ENCODE data around the gene CACNA1G.

DNA sequence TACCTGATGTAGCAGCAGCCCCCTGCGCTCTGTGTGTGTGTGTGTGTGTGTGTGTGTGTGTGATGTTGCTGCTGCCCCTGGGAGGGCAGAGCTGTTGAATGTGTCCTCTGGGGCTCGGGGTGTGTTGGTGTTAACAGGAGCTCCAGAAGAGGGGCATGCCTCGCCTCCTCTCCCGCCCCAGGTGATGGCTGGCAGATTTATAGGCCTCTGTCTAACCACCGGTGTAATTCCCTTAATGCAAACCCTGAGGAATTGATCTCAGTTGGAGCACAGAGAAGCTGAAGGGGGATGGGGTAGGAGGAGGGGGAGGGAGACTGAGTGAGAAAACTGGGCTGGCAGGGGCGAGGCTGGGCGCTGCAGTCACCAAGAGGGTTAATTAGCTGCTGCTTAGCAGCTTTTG is 10.0 kb downstream of the CACNA1G start:
- TF ChIP-seq POLR2A (IDR thresholded peaks at IDR 0.05), result no peak
- TF ChIP-seq, protein P1, sequence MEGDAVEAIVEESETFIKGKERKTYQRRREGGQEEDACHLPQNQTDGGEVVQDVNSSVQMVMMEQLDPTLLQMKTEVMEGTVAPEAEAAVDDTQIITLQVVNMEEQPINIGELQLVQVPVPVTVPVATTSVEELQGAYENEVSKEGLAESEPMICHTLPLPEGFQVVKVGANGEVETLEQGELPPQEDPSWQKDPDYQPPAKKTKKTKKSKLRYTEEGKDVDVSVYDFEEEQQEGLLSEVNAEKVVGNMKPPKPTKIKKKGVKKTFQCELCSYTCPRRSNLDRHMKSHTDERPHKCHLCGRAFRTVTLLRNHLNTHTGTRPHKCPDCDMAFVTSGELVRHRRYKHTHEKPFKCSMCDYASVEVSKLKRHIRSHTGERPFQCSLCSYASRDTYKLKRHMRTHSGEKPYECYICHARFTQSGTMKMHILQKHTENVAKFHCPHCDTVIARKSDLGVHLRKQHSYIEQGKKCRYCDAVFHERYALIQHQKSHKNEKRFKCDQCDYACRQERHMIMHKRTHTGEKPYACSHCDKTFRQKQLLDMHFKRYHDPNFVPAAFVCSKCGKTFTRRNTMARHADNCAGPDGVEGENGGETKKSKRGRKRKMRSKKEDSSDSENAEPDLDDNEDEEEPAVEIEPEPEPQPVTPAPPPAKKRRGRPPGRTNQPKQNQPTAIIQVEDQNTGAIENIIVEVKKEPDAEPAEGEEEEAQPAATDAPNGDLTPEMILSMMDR (IDR thresholded peaks at IDR 0.05), result no peak

All from right lobe of liver (tissue), 4 donors.